Measurements from ENCODE around the gene ABLIM2. TPM values are rescaled to one million over a fixed set of nuclear protein-coding genes. Genes with fewer than 3 reads are reported as not detected.

The ABLIM2 gene
- total and polyA plus RNA-seq, 2 of the 8 experiments (the other 6 are each of a cell fraction or from before 2014, with no cell fraction given): 2.8 to 3.0 TPM

- no peak for TF ChIP-seq BCL11A (IDR thresholded peaks at IDR 0.05; ENCODE audit: low read depth in 2 of 2, low read length in 2 of 2)
- no peak for TF ChIP-seq RFX5 (IDR thresholded peaks at IDR 0.05; ENCODE audit: borderline replicate concordance, low read depth, low read length)
- TF ChIP-seq TAF7 (optimal IDR thresholded peaks at IDR 0.05; ENCODE audit: borderline replicate concordance, low read depth, low read length): no peak
- no peak for TF ChIP-seq TCF12 (IDR thresholded peaks at IDR 0.05; ENCODE audit: low read depth, low read length)
Observed at GRCh38 chr4:7976634-7977033, 182.0 kb downstream of the ABLIM2 start (continued).

Measured in H1 (cell line).